GM21717 (cell line): ENCODE results near the gene ATF5.

Experiments
- ATAC-seq: cut with Tn5 transposase; IDR thresholded peaks from one replicate; pipeline ENCODE4 v1.9.1; 2021; ENCODE audit warnings: mild to moderate bottlenecking, moderate library complexity; ENCODE audit not compliant: unreplicated experiment

Gene ATF5

GRCh38 chr19:49929121-49929610 is at the start of gene ATF5, which contains the start of gene NUP62:
TSS of gene ATF5 (plus strand) at chr19:49929205. CDS start at chr19:49930851, 1,646 bp downstream.
TSS of gene NUP62 (minus strand) at chr19:49929504. CDS start at chr19:49909807, 19,697 bp downstream.
- ATAC-seq, result peak; percentile 38

GRCh38 chr19:49879243-49879963 is 49.6 kb upstream of the ATF5 start:
- ATAC-seq, result no peak

GRCh38 chr19:49880162-49880869 is 48.7 kb upstream of the ATF5 start:
- no peak for ATAC-seq

- ATAC-seq, result no peak
Observed at GRCh38 chr19:49881186-49881585, 47.8 kb upstream of the ATF5 start.

GRCh38 chr19:49881672-49882394 is 47.2 kb upstream of the ATF5 start:
- no peak for ATAC-seq

- no peak for ATAC-seq
Observed at GRCh38 chr19:49882643-49883042, 46.4 kb upstream of the ATF5 start.

- ATAC-seq, result no peak
Observed at GRCh38 chr19:49883094-49883493, 45.9 kb upstream of the ATF5 start.

- no peak for ATAC-seq
Observed at GRCh38 chr19:49884109-49884508, 44.9 kb upstream of the ATF5 start.

- no peak for ATAC-seq
Observed at GRCh38 chr19:49884760-49885159, 44.2 kb upstream of the ATF5 start.

GRCh38 chr19:49887037-49887664 is 41.9 kb upstream of the ATF5 start:
- no peak for ATAC-seq

- no peak for ATAC-seq
Observed at GRCh38 chr19:49887665-49888509, 41.1 kb upstream of the ATF5 start.

GRCh38 chr19:49888510-49888824 is 40.5 kb upstream of the ATF5 start:
- no peak for ATAC-seq

GRCh38 chr19:49889038-49889686 is 39.8 kb upstream of the ATF5 start:
- no peak for ATAC-seq

GRCh38 chr19:49889687-49890348 is 39.2 kb upstream of the ATF5 start:
- no peak for ATAC-seq

GRCh38 chr19:49890349-49891311 is 38.4 kb upstream of the ATF5 start:
- no peak for ATAC-seq

GRCh38 chr19:49891393-49891792 is 37.6 kb upstream of the ATF5 start:
- no peak for ATAC-seq

GRCh38 chr19:49892716-49893115 is 36.3 kb upstream of the ATF5 start:
- no peak for ATAC-seq

- no peak for ATAC-seq
Observed at GRCh38 chr19:49894011-49894664, 34.9 kb upstream of the ATF5 start.
